HG03442 (cell line): Measurements from ENCODE around the gene TRIM24.
"Not testable (repeated sequence)": the region's sequence is repeated elsewhere in the genome, so short reads cannot be mapped to it uniquely, and the experiment has no call there.

Experiments used
- ATAC-seq: cut with Tn5 transposase; IDR thresholded peaks from one replicate; pipeline ENCODE4 v1.9.1; 2021; ENCODE audit warnings: mild to moderate bottlenecking, moderate library complexity; ENCODE audit not compliant: unreplicated experiment

Gene TRIM24

GRCh38 chr7:138525757-138526156, 65.7 kb downstream of the TRIM24 start:
- ATAC-seq = no peak

GRCh38 chr7:138527746-138528223, 67.7 kb downstream of the TRIM24 start:
- no peak for ATAC-seq

GRCh38 chr7:138536833-138537232, 76.8 kb downstream of the TRIM24 start:
- not testable (repeated sequence) for ATAC-seq

GRCh38 chr7:138538518-138538917, 78.5 kb downstream of the TRIM24 start:
- no peak for ATAC-seq

DNA sequence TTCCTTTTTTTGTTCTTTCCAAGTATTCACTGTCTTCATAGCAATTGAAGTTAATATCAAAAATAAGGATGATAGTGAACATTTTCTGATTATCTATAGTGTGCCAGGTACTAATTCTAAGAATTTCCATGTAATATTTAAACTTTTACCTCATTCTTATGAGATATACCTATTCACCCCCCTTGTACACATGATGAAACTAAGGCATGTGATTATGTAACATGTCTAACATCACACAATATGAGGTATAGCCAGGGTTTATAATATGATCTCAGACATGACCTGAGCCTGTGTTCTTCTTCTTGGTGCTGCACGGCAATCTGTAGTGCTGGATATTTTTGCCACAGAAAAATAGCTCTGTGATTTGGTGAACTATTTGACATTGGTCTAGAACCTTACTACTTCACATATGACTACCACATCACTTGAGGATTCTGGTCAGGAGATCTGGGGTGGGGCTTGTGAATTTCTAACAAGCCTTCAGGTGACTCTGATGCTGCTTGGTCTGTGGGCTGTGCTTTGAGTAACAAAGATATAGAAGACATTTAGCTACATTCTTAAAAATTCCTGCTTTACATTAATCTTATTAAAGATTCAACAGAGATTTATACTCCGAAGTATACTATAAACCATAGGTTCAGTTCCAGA, 79.1 kb downstream of the TRIM24 start:
- no peak for ATAC-seq

GRCh38 chr7:138542183-138542582, 82.1 kb downstream of the TRIM24 start:
- peak; percentile 94 for ATAC-seq

- no peak for ATAC-seq
Observed at GRCh38 chr7:138543739-138544138, 83.7 kb downstream of the TRIM24 start.

- no peak for ATAC-seq
Observed at GRCh38 chr7:138545123-138545522, 85.1 kb downstream of the TRIM24 start.

GRCh38 chr7:138546064-138546619, 86.1 kb downstream of the TRIM24 start:
- ATAC-seq = no peak

GRCh38 chr7:138546829-138547228, 86.8 kb downstream of the TRIM24 start:
- ATAC-seq = no peak

DNA sequence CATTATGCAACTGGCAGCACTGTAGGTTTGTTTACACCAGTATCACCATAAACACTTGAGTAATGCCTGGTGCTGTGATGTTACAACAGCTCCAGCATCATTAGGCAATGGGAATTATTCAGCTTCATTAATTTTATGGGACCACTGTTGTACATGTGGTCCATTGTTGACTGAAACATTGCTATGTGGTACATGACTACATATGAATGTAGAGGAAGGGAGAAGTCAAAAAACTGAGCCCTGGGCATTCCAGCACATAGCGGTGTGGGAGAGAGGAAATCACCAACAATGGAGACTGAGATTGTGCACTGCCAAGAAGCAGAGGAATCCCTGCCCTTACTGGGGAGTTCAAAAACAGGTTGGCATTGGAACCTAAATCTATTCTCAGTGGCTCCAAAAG, 89.0 kb downstream of the TRIM24 start:
- no peak for ATAC-seq

DNA sequence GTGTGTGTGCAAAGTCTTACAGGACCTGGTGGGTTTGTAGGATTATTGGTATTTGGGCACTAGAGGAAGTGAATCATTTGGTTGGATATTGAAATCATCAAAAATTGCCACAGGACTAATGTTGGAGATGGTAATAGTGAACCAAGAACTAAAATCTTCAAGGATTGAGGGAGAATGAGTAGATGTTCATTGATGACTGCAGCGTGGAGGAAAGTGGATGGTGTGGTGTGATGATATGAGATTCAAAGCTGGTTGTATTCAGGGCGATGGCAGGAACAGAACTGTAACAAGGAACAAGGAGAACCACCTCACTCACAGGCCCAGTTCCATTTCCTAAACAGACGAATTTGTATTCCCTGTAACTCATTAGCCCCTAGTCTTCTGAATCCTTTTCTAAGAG, 90.3 kb downstream of the TRIM24 start:
- ATAC-seq = no peak

- ATAC-seq = no peak
Observed at GRCh38 chr7:138551102-138551501, 91.0 kb downstream of the TRIM24 start.

GRCh38 chr7:138553805-138554204, 93.7 kb downstream of the TRIM24 start:
- no peak for ATAC-seq

- ATAC-seq = no peak
Observed at GRCh38 chr7:138554674-138555073, 94.6 kb downstream of the TRIM24 start.

DNA sequence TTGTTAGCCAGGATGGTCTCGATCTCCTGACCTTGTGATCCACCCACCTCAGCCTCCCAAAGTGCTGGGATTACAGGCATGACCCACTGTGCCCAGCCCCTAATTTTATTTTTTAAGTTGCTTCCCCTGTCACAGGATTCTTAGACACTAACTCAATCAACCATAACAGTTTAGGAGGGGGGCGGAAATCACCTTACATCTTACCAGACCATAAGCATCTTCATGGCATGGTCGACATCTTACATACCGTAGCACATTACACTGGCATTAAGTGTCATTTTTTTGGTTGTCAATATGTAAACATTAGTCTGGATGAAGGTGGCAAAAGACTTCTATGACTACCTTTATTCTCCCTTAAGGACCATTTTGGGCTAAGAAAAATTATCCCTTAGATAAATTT, 95.6 kb downstream of the TRIM24 start:
- ATAC-seq = no peak

- ATAC-seq = no peak
Observed at GRCh38 chr7:138556771-138557484, 96.9 kb downstream of the TRIM24 start.

DNA sequence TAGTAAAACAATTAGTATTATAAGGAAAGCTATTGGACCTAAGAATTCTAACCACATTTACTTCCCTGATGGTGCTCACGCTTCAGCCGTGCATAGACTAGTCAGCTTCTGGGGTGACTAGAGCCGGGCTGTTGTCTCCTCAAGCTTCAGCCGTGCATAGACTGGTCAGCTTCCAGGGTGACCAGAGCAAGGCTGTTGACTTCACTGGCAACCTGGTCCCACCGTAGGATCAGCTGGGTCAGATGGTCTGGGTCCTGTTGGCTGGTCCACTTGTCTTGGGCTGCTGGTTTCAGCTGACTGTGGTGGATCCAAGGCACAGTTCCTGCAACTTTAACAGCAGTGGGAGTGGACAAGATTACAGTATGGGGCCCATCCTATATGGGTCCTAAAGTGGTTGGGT, 99.4 kb downstream of the TRIM24 start:
- no peak for ATAC-seq

DNA sequence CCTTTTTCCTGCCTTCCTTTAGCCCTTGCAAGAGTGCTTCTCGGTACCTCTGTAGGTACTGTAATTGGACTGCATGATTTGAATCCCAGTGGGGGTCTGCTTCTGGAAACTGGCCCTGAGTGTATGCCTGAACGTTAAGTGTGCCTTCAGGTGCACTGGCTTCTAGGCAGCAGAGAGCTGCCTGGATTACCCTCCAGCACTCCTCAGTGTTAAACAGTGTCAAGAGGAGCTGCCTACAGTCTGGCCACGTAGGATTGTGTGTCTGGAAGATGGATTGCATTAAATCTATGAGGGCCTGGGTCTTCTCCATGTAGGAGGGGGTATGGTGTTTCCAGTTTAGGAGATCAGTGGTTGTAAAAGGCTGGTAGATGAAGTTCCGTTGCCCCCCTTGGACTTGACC, 103.7 kb downstream of the TRIM24 start:
- no peak for ATAC-seq

GRCh38 chr7:138564365-138564764, 104.3 kb downstream of the TRIM24 start:
- ATAC-seq = no peak

GRCh38 chr7:138565071-138565450, 105.0 kb downstream of the TRIM24 start:
- no peak for ATAC-seq

- no peak for ATAC-seq
Observed at GRCh38 chr7:138565451-138566114, 105.5 kb downstream of the TRIM24 start.
